Keratinocyte (primary cell): ENCODE data around the gene GRPEL2. TPM values are rescaled to one million over a fixed set of nuclear protein-coding genes. Genes with fewer than 3 reads are reported as not detected.

Experiments used
- DNase-seq: peaks from one replicate; pipeline ENCODE4 v3.0.0-alpha.2; 2011; ENCODE audit warnings: low read depth, missing footprints, low spot score
- FAIRE-seq: peaks from 2 replicates; lab custom pipeline; 2011; peaks lifted over from hg19 to GRCh38; lab: Jason Lieb, UNC
- H2AFZ ChIP-seq: 2 replicates; pipeline ENCODE4 v1.6.0; 2012; ENCODE audit warnings: low read length, control low read depth, inconsistent platforms; ENCODE audit not compliant: control insufficient read depth
- H3K27ac ChIP-seq: 2 replicates; pipeline ENCODE4 v1.5.1; 2011; ENCODE audit warnings: low read length; ENCODE audit not compliant: control insufficient read depth, insufficient read depth
- H3K27me3 ChIP-seq: 3 replicates; pipeline ENCODE4 v1.6.0; 2011; ENCODE audit warnings: low read length; ENCODE audit not compliant: control insufficient read depth, insufficient read depth; ENCODE audit errors: extremely low read depth
- H3K36me3 ChIP-seq, 2 experiments: 2 replicates in 1 of 2; 3 replicates in 1 of 2; pipeline ENCODE4 v1.5.1; 2011; ENCODE audit warnings: low read length in 2 of 2, mild to moderate bottlenecking in 1 of 2; ENCODE audit not compliant: control insufficient read depth in 2 of 2, insufficient read depth in 2 of 2; ENCODE audit errors: extremely low read depth in 1 of 2
- H3K4me1 ChIP-seq: 3 replicates; pipeline ENCODE4 v1.5.1; 2011; ENCODE audit warnings: low read length; ENCODE audit not compliant: control insufficient read depth, insufficient read depth; ENCODE audit errors: extremely low read depth
- H3K4me2 ChIP-seq: 3 replicates; pipeline ENCODE4 v1.6.0; 2011; ENCODE audit warnings: low read depth, low read length; ENCODE audit not compliant: control insufficient read depth, insufficient read depth; ENCODE audit errors: extremely low read depth
- H3K4me3 ChIP-seq, 3 experiments: fragments of 200-600 bp in 1 of 3; sonication (generic) in 1 of 3; 2 replicates in 2 of 3; 3 replicates in 1 of 3; pipeline ENCODE4 v1.5.1; 2011 to 2016; ENCODE audit warnings: low read length in 3 of 3, mild to moderate bottlenecking in 3 of 3, control low read depth in 2 of 3, inconsistent platforms in 1 of 3, low read depth in 1 of 3, mixed read lengths in 1 of 3, mixed run types in 1 of 3, moderate library complexity in 1 of 3; ENCODE audit not compliant: control insufficient read depth in 2 of 3, insufficient read depth in 2 of 3; ENCODE audit errors: extremely low read depth in 1 of 3
- H3K79me2 ChIP-seq: 2 replicates; pipeline ENCODE4 v1.6.0; 2012; ENCODE audit warnings: low read length; ENCODE audit not compliant: control insufficient read depth, insufficient read depth
- H3K9ac ChIP-seq: 3 replicates; pipeline ENCODE4 v1.6.0; 2011; ENCODE audit warnings: low read length; ENCODE audit not compliant: control insufficient read depth, insufficient read depth; ENCODE audit errors: extremely low read depth
- H3K9me1 ChIP-seq: 3 replicates; pipeline ENCODE4 v1.6.0; 2011; ENCODE audit warnings: low read length; ENCODE audit not compliant: control insufficient read depth, insufficient read depth; ENCODE audit errors: extremely low read depth
- H3K9me3 ChIP-seq: 2 replicates; pipeline ENCODE4 v1.5.1; 2012; ENCODE audit warnings: low read depth, low read length; ENCODE audit not compliant: control insufficient read depth
- H4K20me1 ChIP-seq: 3 replicates; pipeline ENCODE4 v1.6.0; 2011; ENCODE audit warnings: low read length; ENCODE audit not compliant: control insufficient read depth, insufficient read depth; ENCODE audit errors: extremely low read depth
- CTCF ChIP-seq, 3 experiments: IDR thresholded peaks in 1 of 3; conservative IDR thresholded peaks in 1 of 3; optimal IDR thresholded peaks in 1 of 3; 2 replicates in 2 of 3; 3 replicates in 1 of 3; pipeline versions ENCODE3 to v1.5.1; 2011; ENCODE audit warnings: low read length in 3 of 3, mild to moderate bottlenecking in 3 of 3, moderate library complexity in 2 of 3, control low read depth in 1 of 3, inconsistent platforms in 1 of 3; ENCODE audit not compliant: insufficient read depth in 2 of 3; ENCODE audit errors: extremely low read depth in 1 of 3
- EZH2 ChIP-seq: IDR thresholded peaks from one replicate; pipeline ENCODE4 v1.6.1; 2012; ENCODE audit warnings: inconsistent platforms, mild to moderate bottlenecking, low read length, moderate library complexity
- dilution Hi-C: fragments of 300-500 bp; cut with MboI; formaldehyde crosslinking; loops from one replicate; pipeline ENCODE4 v1.7.0; 2020; ENCODE audit warnings: low sequenced_read_pairs; ENCODE audit not compliant: extremely low pct_ligation_motif_present
- polyA plus RNA-seq, 5 experiments: library from polyadenylated mRNA; depleted of rRNA in 3 of 5; stranded (reverse) in 3 of 5; stranded (forward) in 1 of 5; unstranded in 1 of 5; fragments of >200 nt; gene quantifications; 1 replicate in 1 of 5; 2 replicates in 3 of 5; 3 replicates in 1 of 5; pipeline versions ENCODE4 v1.2.1 to v1.2.3, GENCODE V29; 2011 to 2012; ENCODE audit warnings: missing spikeins in 2 of 5, low read depth in 1 of 5, low replicate concordance in 1 of 5

The GRPEL2 gene
- polyA plus RNA-seq, 1 donor (not counting 4 experiments of a cell fraction or from before 2014, with no cell fraction given), result 17.5 TPM

DNA sequence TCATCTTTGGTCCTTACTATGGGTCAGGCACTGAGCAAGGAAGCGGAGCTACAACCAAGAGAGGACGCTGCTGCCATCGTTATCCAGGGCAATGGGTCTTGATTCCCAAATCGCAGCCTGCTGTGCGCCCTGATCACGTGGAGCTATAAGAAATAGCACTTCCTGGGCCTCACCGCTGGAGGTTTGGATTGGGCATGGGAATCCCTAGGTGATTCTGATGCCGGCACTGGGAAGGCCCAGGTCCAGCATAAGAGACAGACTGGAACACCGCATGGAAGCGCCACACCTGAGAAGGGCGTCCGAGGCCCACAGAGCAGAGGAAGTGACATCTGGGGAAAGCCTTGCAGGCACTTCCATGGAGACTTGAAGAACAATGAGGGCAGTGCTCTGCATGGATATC lies 30.8 kb downstream of the GRPEL2 start:
- no peak overlapping the region for H3K27ac ChIP-seq
- no peak for TF ChIP-seq CTCF (optimal IDR thresholded peaks at IDR 0.05 in 1 of 3, IDR thresholded peaks at IDR 0.05 in 1 of 3, conservative IDR thresholded peaks at IDR 0.05 in 1 of 3; ENCODE audit: extremely low read depth in 1 of 3, insufficient read depth in 2 of 3, low read length in 3 of 3)
- H3K9ac ChIP-seq, result no peak overlapping the region
- H2AFZ ChIP-seq, result no peak overlapping the region
- FAIRE-seq (no peak), DNase-seq (no peak)
- no peak overlapping the region for H3K4me3 ChIP-seq
- peaks cover 4% of the 10 kb centered on the region for H3K4me1 ChIP-seq
- no peaks in the 10 kb centered on the region for H3K79me2 ChIP-seq
- H3K36me3 ChIP-seq, result no peaks in the 10 kb centered on the region
- no peaks in the 10 kb centered on the region for H3K9me3 ChIP-seq
- dilution Hi-C loops, result no loop called here
- H4K20me1 ChIP-seq, result no peaks in the 10 kb centered on the region
- H3K9me1 ChIP-seq, result no peaks in the 10 kb centered on the region
- no peak overlapping the region for H3K4me2 ChIP-seq
- no peaks in the 10 kb centered on the region for H3K27me3 ChIP-seq

GRCh38 chr5:149376711-149377447 lies 31.6 kb downstream of the GRPEL2 start:
- no peak for FAIRE-seq

More at GRCh38 chr5:149376711-149377447, 31.6 kb downstream of the GRPEL2 start:
- Histone ChIP-seq H4K20me1 (no peaks in the 10 kb centered on the region), H3K9me3 (no peaks in the 10 kb centered on the region), H3K79me2 (no peaks in the 10 kb centered on the region), H3K27ac (no peak overlapping the region), H2AFZ (no peak overlapping the region), H3K4me3 (no peak overlapping the region), H3K27me3 (no peaks in the 10 kb centered on the region), H3K9me1 (no peaks in the 10 kb centered on the region), H3K36me3 (no peaks in the 10 kb centered on the region), H3K4me2 (no peak overlapping the region), H3K9ac (no peak overlapping the region), H3K4me1 (peaks cover 4% of the 10 kb centered on the region)
- DNase-seq, result no peak
- no peak for TF ChIP-seq CTCF (optimal IDR thresholded peaks at IDR 0.05 in 1 of 3, IDR thresholded peaks at IDR 0.05 in 1 of 3, conservative IDR thresholded peaks at IDR 0.05 in 1 of 3; ENCODE audit: extremely low read depth in 1 of 3, insufficient read depth in 2 of 3, low read length in 3 of 3)
- TF ChIP-seq EZH2, result no peak
- dilution Hi-C loops, result no loop called here
